ENCODE data around the gene SPPL2C. TPM values are rescaled to one million over a fixed set of nuclear protein-coding genes. Genes with fewer than 3 reads are reported as not detected.

Gene SPPL2C
- total RNA-seq, 1 experiment from 2014 or later: not detected

DNA sequence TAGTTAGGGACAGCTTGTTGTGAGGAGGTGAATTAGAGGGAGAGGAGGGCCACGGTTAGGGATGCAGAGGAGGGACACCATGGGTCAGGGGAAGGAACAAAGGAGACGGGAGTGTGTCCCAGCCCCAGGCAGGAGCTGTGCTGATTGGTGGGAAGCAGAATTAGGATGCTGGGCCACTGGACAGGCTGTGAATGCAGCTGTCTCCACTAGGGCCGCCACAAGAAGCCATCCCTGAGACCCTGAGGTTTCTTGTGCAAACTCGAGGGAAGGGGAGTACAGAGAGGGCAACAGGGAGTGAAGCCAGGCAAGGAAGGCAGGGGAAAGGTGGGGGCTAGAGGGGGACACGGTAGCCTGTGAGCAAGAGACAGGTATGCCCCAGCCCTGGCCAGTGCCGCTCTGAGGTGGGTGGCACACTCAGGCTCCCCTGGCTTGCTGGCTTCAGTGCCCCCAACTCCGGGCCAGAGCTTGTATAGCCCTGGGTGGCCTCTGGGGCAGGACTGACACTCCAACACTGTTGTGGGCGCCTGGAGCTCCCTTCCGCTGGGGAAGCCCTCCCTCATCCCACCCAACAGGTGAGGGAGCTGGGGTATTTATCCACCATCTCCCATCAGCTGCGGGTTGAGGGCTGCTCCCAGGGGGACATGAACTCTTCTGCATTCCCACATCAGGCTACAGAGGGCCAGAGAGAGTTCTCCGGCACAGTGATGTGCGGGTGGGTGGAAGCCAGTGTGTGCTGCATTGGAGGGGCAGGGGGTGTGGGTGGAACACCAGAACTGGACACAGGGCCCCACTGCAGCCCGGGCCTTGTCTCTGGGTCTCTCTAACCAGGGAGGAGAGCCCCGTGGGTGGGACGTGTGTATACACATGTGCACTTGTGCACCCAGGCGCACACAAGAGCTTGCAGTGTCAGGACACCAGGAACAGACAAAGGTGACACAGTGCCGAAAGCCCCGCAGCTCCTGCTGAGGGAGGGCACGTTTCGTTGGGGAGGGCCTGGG, 8.3 kb upstream of the SPPL2C start:
- ChIA-PET POLR2A (no interaction called here), CTCF (interaction anchor here (0.6 to 1.1 kb wide), 2 partner anchors 30 to 196 kb away, joined by 4 to 6 read pairs; no protein-coding TSS in a partner anchor)
- no peak for DNase-seq
- peaks cover 4% of the 10 kb centered on the region for H3K36me3 Mint-ChIP-seq (ENCODE audit: insufficient read depth, unreplicated experiment)
- peaks cover 25% of the 10 kb centered on the region for H3K27me3 Mint-ChIP-seq (ENCODE audit: insufficient read depth, unreplicated experiment)
- no peak overlapping the region for H3K27ac Mint-ChIP-seq (ENCODE audit: unreplicated experiment)
- no peak overlapping the region for H3K4me3 ChIP-seq (ENCODE audit: low read depth, low read length)
- no TSS peak for BruUV-seq (replicated peaks)
- H3K27me3 ChIP-seq (replicated peaks; ENCODE audit: control insufficient read depth, insufficient read depth, low read length): no peaks in the 10 kb centered on the region
- TF ChIP-seq, protein P1, sequence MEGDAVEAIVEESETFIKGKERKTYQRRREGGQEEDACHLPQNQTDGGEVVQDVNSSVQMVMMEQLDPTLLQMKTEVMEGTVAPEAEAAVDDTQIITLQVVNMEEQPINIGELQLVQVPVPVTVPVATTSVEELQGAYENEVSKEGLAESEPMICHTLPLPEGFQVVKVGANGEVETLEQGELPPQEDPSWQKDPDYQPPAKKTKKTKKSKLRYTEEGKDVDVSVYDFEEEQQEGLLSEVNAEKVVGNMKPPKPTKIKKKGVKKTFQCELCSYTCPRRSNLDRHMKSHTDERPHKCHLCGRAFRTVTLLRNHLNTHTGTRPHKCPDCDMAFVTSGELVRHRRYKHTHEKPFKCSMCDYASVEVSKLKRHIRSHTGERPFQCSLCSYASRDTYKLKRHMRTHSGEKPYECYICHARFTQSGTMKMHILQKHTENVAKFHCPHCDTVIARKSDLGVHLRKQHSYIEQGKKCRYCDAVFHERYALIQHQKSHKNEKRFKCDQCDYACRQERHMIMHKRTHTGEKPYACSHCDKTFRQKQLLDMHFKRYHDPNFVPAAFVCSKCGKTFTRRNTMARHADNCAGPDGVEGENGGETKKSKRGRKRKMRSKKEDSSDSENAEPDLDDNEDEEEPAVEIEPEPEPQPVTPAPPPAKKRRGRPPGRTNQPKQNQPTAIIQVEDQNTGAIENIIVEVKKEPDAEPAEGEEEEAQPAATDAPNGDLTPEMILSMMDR (IDR thresholded peaks at IDR 0.05; ENCODE audit: insufficient read depth in 1 of 2, low read depth in 1 of 2, low read length in 1 of 2, severe bottlenecking in 1 of 2, unreplicated experiment in 1 of 2): no peak
- no peaks in the 10 kb centered on the region for H3K9me3 Mint-ChIP-seq (ENCODE audit: unreplicated experiment)
- H3K4me1 ChIP-seq: no peaks in the 10 kb centered on the region
- H3K36me3 ChIP-seq (ENCODE audit: control insufficient read depth, insufficient read depth, low read length): no peaks in the 10 kb centered on the region
- no peaks in the 10 kb centered on the region for H3K9me3 ChIP-seq
- intact Hi-C loops (cut with micrococcal nuclease; ENCODE audit: unreplicated experiment): no loop called here
- H3K4me3 Mint-ChIP-seq (ENCODE audit: unreplicated experiment): no peak overlapping the region
- H3K4me1 Mint-ChIP-seq (ENCODE audit: low read depth, unreplicated experiment): no peaks in the 10 kb centered on the region

DNA sequence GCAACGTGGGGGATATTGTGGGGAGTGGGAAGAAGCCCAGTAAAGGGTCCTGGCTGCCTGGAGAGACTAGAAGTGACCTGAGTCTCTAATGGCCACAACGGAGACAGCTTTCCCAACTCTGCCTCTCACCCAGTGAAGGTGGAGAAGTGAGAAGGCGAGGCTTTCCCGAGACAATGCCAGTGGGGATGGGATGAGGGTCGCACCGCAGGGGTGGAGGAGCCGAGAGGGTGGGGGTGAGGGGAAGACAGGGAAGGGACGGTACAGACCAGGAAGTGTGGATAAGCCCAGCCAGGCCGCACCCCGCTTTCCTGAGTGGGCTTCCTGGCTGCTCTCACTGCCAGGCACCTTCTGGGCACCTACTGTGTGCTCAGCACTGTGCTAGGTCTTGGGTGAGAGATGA, 7.5 kb upstream of the SPPL2C start:
- POLR2A ChIA-PET: no interaction called here
- CTCF ChIA-PET: no interaction called here
- H3K27ac Mint-ChIP-seq (ENCODE audit: unreplicated experiment): no peak overlapping the region

DNA sequence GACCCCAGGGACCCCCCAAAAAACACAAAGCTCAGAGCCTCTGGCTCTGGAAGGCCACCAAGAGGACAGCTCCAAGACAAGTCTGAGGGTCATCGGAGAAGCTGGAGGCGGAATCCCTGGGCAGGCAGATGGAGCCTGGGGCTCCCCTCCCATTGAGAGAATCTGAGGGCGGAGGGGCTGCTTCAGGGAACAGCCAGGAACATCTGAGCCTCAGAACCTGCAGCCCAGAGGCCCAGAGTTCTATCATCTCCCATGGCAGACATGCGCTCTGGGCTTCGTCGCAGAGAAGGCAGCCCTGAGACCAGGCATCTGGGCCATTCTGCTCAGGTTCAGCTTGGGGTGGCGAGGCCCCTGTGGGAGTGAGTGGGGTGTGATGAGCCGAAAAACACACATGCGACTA, 7.1 kb upstream of the SPPL2C start:
- Mint-ChIP-seq H3K36me3 (ENCODE audit: insufficient read depth, unreplicated experiment) (peaks cover 4% of the 10 kb centered on the region), H3K27ac (ENCODE audit: unreplicated experiment) (no peak overlapping the region), H3K4me1 (ENCODE audit: low read depth, unreplicated experiment) (no peaks in the 10 kb centered on the region), H3K27me3 (ENCODE audit: insufficient read depth, unreplicated experiment) (peaks cover 27% of the 10 kb centered on the region), H3K4me3 (ENCODE audit: unreplicated experiment) (no peak overlapping the region), H3K9me3 (ENCODE audit: unreplicated experiment) (no peaks in the 10 kb centered on the region)
- Histone ChIP-seq H3K27me3 (replicated peaks; ENCODE audit: control insufficient read depth, insufficient read depth, low read length) (no peaks in the 10 kb centered on the region), H3K36me3 (ENCODE audit: control insufficient read depth, insufficient read depth, low read length) (no peaks in the 10 kb centered on the region), H3K4me3 (ENCODE audit: low read depth, low read length) (no peak overlapping the region), H3K9me3 (no peaks in the 10 kb centered on the region), H3K4me1 (no peaks in the 10 kb centered on the region)
- TF ChIP-seq, protein P1 (IDR thresholded peaks at IDR 0.05; ENCODE audit: insufficient read depth in 1 of 2, low read depth in 1 of 2, low read length in 1 of 2, severe bottlenecking in 1 of 2, unreplicated experiment in 1 of 2): no peak
- ChIA-PET CTCF (interaction anchor here (0.7 kb wide), 1 partner anchor 35 kb away, joined by 9 read pairs; no protein-coding TSS in a partner anchor), POLR2A (no interaction called here)
- intact Hi-C loops (cut with micrococcal nuclease; ENCODE audit: unreplicated experiment): no loop called here
- BruUV-seq (replicated peaks): no TSS peak
- no peak for DNase-seq

More for the DNA sequence above, 7.5 kb upstream of the SPPL2C start:
- intact Hi-C loops (cut with micrococcal nuclease; ENCODE audit: unreplicated experiment): no loop called here
- no peak for DNase-seq
- Mint-ChIP-seq H3K9me3 (ENCODE audit: unreplicated experiment) (no peaks in the 10 kb centered on the region), H3K4me1 (ENCODE audit: low read depth, unreplicated experiment) (no peaks in the 10 kb centered on the region), H3K27me3 (ENCODE audit: insufficient read depth, unreplicated experiment) (peaks cover 25% of the 10 kb centered on the region), H3K4me3 (ENCODE audit: unreplicated experiment) (no peak overlapping the region), H3K36me3 (ENCODE audit: insufficient read depth, unreplicated experiment) (peaks cover 4% of the 10 kb centered on the region)
- no TSS peak for BruUV-seq (replicated peaks)
- no peaks in the 10 kb centered on the region for H3K4me1 ChIP-seq
- TF ChIP-seq, protein P1 (IDR thresholded peaks at IDR 0.05; ENCODE audit: insufficient read depth in 1 of 2, low read depth in 1 of 2, low read length in 1 of 2, severe bottlenecking in 1 of 2, unreplicated experiment in 1 of 2): no peak
- no peaks in the 10 kb centered on the region for H3K27me3 ChIP-seq (replicated peaks; ENCODE audit: control insufficient read depth, insufficient read depth, low read length)
- H3K4me3 ChIP-seq (ENCODE audit: low read depth, low read length): no peak overlapping the region
- no peaks in the 10 kb centered on the region for H3K36me3 ChIP-seq (ENCODE audit: control insufficient read depth, insufficient read depth, low read length)
- H3K9me3 ChIP-seq: no peaks in the 10 kb centered on the region

Data from Caco-2 (cell line).